Transverse colon (tissue), 4 donors: ENCODE data around the gene LCE1C.

Source experiments
- EP300 ChIP-seq: sonication (generic); formaldehyde crosslinking; IDR thresholded peaks from one replicate; pipeline ENCODE4 v1.6.1; 2017; ENCODE audit warnings: antibody characterized with exemption, low read depth
- POLR2A ChIP-seq: fragments of 450-650 bp; IDR thresholded peaks from one replicate; pipeline ENCODE4 v1.6.1; 2016; ENCODE audit warnings: antibody characterized with exemption, mild to moderate bottlenecking, moderate library complexity
- POLR2AphosphoS5 ChIP-seq, 3 donors: sonication (generic); formaldehyde crosslinking; IDR thresholded peaks; one replicate each; pipeline ENCODE4 v1.6.1; 2016; ENCODE audit warnings: antibody characterized with exemption in 3 of 3
- TF ChIP-seq, protein P1 (sequence below), 5 experiments: fragments of 200-600 bp in 3 of 5; fragments of 450-650 bp in 2 of 5; sonication (generic) in 3 of 5; IDR thresholded peaks; 1 replicate in 2 of 5; 2 replicates in 3 of 5; pipeline ENCODE4 v1.5.1; 2016 to 2017; ENCODE audit warnings: antibody characterized with exemption in 5 of 5, inconsistent platforms in 3 of 5, mild to moderate bottlenecking in 2 of 5, moderate library complexity in 1 of 5

- no peak for TF ChIP-seq POLR2A
- TF ChIP-seq, protein P1, sequence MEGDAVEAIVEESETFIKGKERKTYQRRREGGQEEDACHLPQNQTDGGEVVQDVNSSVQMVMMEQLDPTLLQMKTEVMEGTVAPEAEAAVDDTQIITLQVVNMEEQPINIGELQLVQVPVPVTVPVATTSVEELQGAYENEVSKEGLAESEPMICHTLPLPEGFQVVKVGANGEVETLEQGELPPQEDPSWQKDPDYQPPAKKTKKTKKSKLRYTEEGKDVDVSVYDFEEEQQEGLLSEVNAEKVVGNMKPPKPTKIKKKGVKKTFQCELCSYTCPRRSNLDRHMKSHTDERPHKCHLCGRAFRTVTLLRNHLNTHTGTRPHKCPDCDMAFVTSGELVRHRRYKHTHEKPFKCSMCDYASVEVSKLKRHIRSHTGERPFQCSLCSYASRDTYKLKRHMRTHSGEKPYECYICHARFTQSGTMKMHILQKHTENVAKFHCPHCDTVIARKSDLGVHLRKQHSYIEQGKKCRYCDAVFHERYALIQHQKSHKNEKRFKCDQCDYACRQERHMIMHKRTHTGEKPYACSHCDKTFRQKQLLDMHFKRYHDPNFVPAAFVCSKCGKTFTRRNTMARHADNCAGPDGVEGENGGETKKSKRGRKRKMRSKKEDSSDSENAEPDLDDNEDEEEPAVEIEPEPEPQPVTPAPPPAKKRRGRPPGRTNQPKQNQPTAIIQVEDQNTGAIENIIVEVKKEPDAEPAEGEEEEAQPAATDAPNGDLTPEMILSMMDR (IDR thresholded peaks at IDR 0.05), result no peak
- no peak for TF ChIP-seq POLR2AphosphoS5 (IDR thresholded peaks at IDR 0.05)
- no peak for TF ChIP-seq EP300
Measured at GRCh38 chr1:152756872-152757271, 49.6 kb downstream of the LCE1C start.
